Prostate gland (tissue), 2 donors: ENCODE data around the gene ROBO1. TPM values are rescaled to one million over a fixed set of nuclear protein-coding genes. Genes with fewer than 3 reads are reported as not detected.

Source experiments
- DNase-seq: peaks from one replicate; pipeline ENCODE4 v3.0.0-alpha.2; 2019; ENCODE audit warnings: low spot score
- H3K27ac ChIP-seq, 2 donors: fragments of 200-600 bp; sonication (generic); 2 replicates each; pipeline ENCODE4 v1.5.1; 2017 to 2019
- H3K27me3 ChIP-seq: fragments of 200-600 bp; sonication (generic); replicated peaks from 2 replicates; pipeline ENCODE4 v1.5.1; 2019; ENCODE audit not compliant: insufficient read depth
- H3K36me3 ChIP-seq, 2 donors: fragments of 200-600 bp; sonication (generic); 1 replicate in 1 of 2; 2 replicates in 1 of 2; pipeline versions ENCODE4 v1.5.1 to v1.8.1; 2017 to 2019
- H3K4me1 ChIP-seq: fragments of 200-600 bp; sonication (generic); replicated peaks from 2 replicates; pipeline ENCODE4 v1.5.1; 2019
- H3K4me3 ChIP-seq, 2 donors: fragments of 200-600 bp; sonication (generic); 2 replicates each; pipeline ENCODE4 v1.5.1; 2017 to 2019
- H3K9me3 ChIP-seq: fragments of 200-600 bp; sonication (generic); 2 replicates; pipeline ENCODE4 v1.5.1; 2017
- CTCF ChIP-seq, 4 experiments: fragments of 200-600 bp in 2 of 4; fragments of 450-650 bp in 2 of 4; sonication (generic) in 2 of 4; IDR thresholded peaks; 1 replicate in 3 of 4; 2 replicates in 1 of 4; pipeline ENCODE4 v1.5.1; 2016 to 2019; ENCODE audit warnings: antibody characterized with exemption in 4 of 4, mild to moderate bottlenecking in 2 of 4, moderate library complexity in 2 of 4
- POLR2A ChIP-seq: fragments of 450-650 bp; IDR thresholded peaks from one replicate; pipeline ENCODE4 v1.6.1; 2016; ENCODE audit warnings: antibody characterized with exemption, mild to moderate bottlenecking
- POLR2AphosphoS5 ChIP-seq: sonication (generic); formaldehyde crosslinking; IDR thresholded peaks from one replicate; pipeline ENCODE4 v1.6.1; 2017; ENCODE audit warnings: antibody characterized with exemption
- WGBS: methylation state at CpG from one replicate; pipeline ENCODE4 v1.1.5; 2018; 5-methylcytosine and 5-hydroxymethylcytosine counted together
- intact Hi-C: fragments of 100-400 bp; cut with DNase I; formaldehyde crosslinking; loops from one replicate; pipeline ENCODE4 v1.14.2; 2022
- total RNA-seq, 2 donors: library from RNA; depleted of rRNA; stranded (reverse); fragments of >200 nt; gene quantifications; one replicate each; pipeline ENCODE4 v1.1.0, GENCODE V29; 2016

The ROBO1 gene
- total RNA-seq, 2 donors from 2014 or later = 37.6 to 50.8 TPM

- TF ChIP-seq CTCF (IDR thresholded peaks at IDR 0.05) (no peak), POLR2AphosphoS5 (no peak), POLR2A (no peak)
- Histone ChIP-seq H3K4me1 (no peaks in the 10 kb centered on the region), H3K27me3 (no peaks in the 10 kb centered on the region), H3K4me3 (no peak overlapping the region), H3K27ac (no peak overlapping the region), H3K9me3 (no peaks in the 10 kb centered on the region), H3K36me3 (no peaks in the 10 kb centered on the region)
- no peak for DNase-seq
- intact Hi-C loops = no loop called here
- 87% methylated on average over 4 of the region's 4 CpGs for WGBS
These were observed 207.1 kb downstream of the ROBO1 start for GRCh38 chr3:79560698-79561097.

- Histone ChIP-seq H3K36me3 (no peaks in the 10 kb centered on the region), H3K9me3 (no peaks in the 10 kb centered on the region), H3K4me3 (no peak overlapping the region), H3K4me1 (no peaks in the 10 kb centered on the region), H3K27me3 (no peaks in the 10 kb centered on the region), H3K27ac (no peak overlapping the region)
- DNase-seq = no peak
- 79% methylated on average over 6 of the region's 6 CpGs for WGBS
- intact Hi-C loops = no loop called here
- no peak for TF ChIP-seq CTCF (IDR thresholded peaks at IDR 0.05)
- TF ChIP-seq POLR2AphosphoS5 = no peak
- no peak for TF ChIP-seq POLR2A
These were observed 208.9 kb downstream of the ROBO1 start for GRCh38 chr3:79558943-79559342.

GRCh38 chr3:79555655-79556054, 212.1 kb downstream of the ROBO1 start:
- DNase-seq = no peak
- TF ChIP-seq POLR2A = no peak
- TF ChIP-seq POLR2AphosphoS5 = no peak
- no peak for TF ChIP-seq CTCF (IDR thresholded peaks at IDR 0.05)
- intact Hi-C loops = no loop called here
- Histone ChIP-seq H3K4me1 (no peaks in the 10 kb centered on the region), H3K27ac (no peak overlapping the region), H3K27me3 (no peaks in the 10 kb centered on the region), H3K4me3 (no peak overlapping the region), H3K36me3 (no peaks in the 10 kb centered on the region), H3K9me3 (no peaks in the 10 kb centered on the region)
- 95% methylated on average over 1 of the region's 1 CpG for WGBS

- Histone ChIP-seq H3K27me3 (no peaks in the 10 kb centered on the region), H3K4me1 (no peaks in the 10 kb centered on the region), H3K36me3 (no peaks in the 10 kb centered on the region), H3K4me3 (no peak overlapping the region), H3K27ac (no peak overlapping the region), H3K9me3 (no peaks in the 10 kb centered on the region)
- intact Hi-C loops = no loop called here
- DNase-seq = no peak
- WGBS = 52% methylated on average over 4 of the region's 4 CpGs
- no peak for TF ChIP-seq POLR2A
- TF ChIP-seq CTCF (IDR thresholded peaks at IDR 0.05) = no peak
- TF ChIP-seq POLR2AphosphoS5 = no peak
These were observed 215.8 kb downstream of the ROBO1 start for GRCh38 chr3:79551997-79552396.

- Histone ChIP-seq H3K9me3 (no peaks in the 10 kb centered on the region), H3K4me1 (no peaks in the 10 kb centered on the region), H3K27me3 (no peaks in the 10 kb centered on the region), H3K27ac (no peak overlapping the region), H3K36me3 (no peaks in the 10 kb centered on the region), H3K4me3 (no peak overlapping the region)
- no peak for TF ChIP-seq POLR2A
- TF ChIP-seq POLR2AphosphoS5 = no peak
- TF ChIP-seq CTCF (IDR thresholded peaks at IDR 0.05) = no peak
- DNase-seq = no peak
- intact Hi-C loops = no loop called here
- WGBS = 43% methylated on average over 2 of the region's 2 CpGs
These were observed 216.4 kb downstream of the ROBO1 start for GRCh38 chr3:79551321-79551892.
